ENCODE results near the gene FOXO1.

DNA sequence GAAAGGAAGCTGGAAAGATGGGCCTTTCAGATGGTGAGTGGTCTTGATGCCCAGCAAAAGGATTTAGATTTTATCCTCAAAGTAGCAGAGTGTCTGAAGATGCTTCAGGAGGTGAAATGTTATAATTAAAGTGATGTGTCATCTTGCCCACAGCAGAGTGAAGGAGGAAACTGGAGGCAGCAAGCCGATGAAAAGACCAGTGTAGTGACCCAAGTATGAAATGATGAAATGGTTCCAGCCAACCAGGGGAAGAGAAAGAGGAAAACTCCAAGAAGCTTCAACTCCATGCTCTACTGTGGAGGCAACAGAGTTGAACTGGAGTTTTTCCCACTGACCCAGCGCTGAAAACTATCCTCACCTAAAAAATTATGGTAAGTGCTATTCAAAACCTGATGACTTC is 66.7 kb downstream of the FOXO1 start:
- TF ChIP-seq, protein P1, sequence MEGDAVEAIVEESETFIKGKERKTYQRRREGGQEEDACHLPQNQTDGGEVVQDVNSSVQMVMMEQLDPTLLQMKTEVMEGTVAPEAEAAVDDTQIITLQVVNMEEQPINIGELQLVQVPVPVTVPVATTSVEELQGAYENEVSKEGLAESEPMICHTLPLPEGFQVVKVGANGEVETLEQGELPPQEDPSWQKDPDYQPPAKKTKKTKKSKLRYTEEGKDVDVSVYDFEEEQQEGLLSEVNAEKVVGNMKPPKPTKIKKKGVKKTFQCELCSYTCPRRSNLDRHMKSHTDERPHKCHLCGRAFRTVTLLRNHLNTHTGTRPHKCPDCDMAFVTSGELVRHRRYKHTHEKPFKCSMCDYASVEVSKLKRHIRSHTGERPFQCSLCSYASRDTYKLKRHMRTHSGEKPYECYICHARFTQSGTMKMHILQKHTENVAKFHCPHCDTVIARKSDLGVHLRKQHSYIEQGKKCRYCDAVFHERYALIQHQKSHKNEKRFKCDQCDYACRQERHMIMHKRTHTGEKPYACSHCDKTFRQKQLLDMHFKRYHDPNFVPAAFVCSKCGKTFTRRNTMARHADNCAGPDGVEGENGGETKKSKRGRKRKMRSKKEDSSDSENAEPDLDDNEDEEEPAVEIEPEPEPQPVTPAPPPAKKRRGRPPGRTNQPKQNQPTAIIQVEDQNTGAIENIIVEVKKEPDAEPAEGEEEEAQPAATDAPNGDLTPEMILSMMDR (conservative IDR thresholded peaks at IDR 0.05), result no peak
- TF ChIP-seq EZH2 (IDR thresholded peaks at IDR 0.05; ENCODE audit: low read depth), result no peak
